SK-N-SH (cell line): ENCODE measurements around the gene CDH9. TPM values are rescaled to one million over a fixed set of nuclear protein-coding genes. Genes with fewer than 3 reads are reported as not detected.

Experiments used
- CTCF ChIA-PET: fragments of 300-600, 350-600 bp; formaldehyde crosslinking; extraction: SDS; loops from one replicate; lab custom pipeline; 2021; lab: Yijun Ruan, JAX
- POLR2A ChIA-PET: fragments of 350-600 bp; sonication (Branson Sonifier 250); formaldehyde crosslinking; extraction: SDS; loops from one replicate; lab custom pipeline; 2020; ENCODE audit warnings: antibody characterized with exemption, inconsistent platforms; lab: Yijun Ruan, JAX
- DNase-seq: peaks from one replicate; pipeline ENCODE4 v3.0.0; 2012
- H2AFZ ChIP-seq: fragments of 200-600 bp; sonication (generic); 2 replicates; pipeline ENCODE4 v1.8.1; 2016; ENCODE audit warnings: antibody characterized with exemption, mild to moderate bottlenecking, low read depth
- H3F3A ChIP-seq: fragments of 200-600 bp; sonication (generic); replicated peaks from 2 replicates; pipeline ENCODE3; 2016; ENCODE audit warnings: antibody characterized with exemption, mild to moderate bottlenecking; ENCODE audit not compliant: insufficient read depth
- H3K27ac ChIP-seq, 2 experiments: fragments of 200-500 bp in 1 of 2; fragments of 200-600 bp in 1 of 2; sonication (Bioruptor generic) in 1 of 2; sonication (generic), shearing (Covaris generic) in 1 of 2; 2 replicates each; pipeline versions ENCODE4 v1.5.1 to v1.6.1; 2014 to 2016; ENCODE audit warnings: low read depth in 2 of 2, inconsistent platforms in 1 of 2, low read length in 1 of 2, mild to moderate bottlenecking in 1 of 2, mixed read lengths in 1 of 2
- H3K27me3 ChIP-seq: fragments of 200-600 bp; sonication (generic), shearing (Covaris generic); 2 replicates; pipeline ENCODE4 v1.6.1; 2016; ENCODE audit warnings: mixed run types; ENCODE audit not compliant: insufficient read depth
- H3K36me3 ChIP-seq, 2 experiments: fragments of 200-500 bp in 1 of 2; fragments of 200-600 bp in 1 of 2; sonication (Bioruptor generic) in 1 of 2; sonication (generic) in 1 of 2; replicated peaks in 1 of 2; 2 replicates each; pipeline versions ENCODE3 to v1.5.1; 2014 to 2016; ENCODE audit warnings: low read length in 1 of 2, mild to moderate bottlenecking in 1 of 2; ENCODE audit not compliant: insufficient read depth in 2 of 2, control insufficient read depth in 1 of 2
- H3K4me1 ChIP-seq, 2 experiments: fragments of 200-500 bp in 1 of 2; fragments of 200-600 bp in 1 of 2; sonication (Bioruptor generic) in 1 of 2; sonication (generic), shearing (Covaris generic) in 1 of 2; 2 replicates each; pipeline versions ENCODE4 v1.5.1 to v1.6.1; 2014 to 2016; ENCODE audit warnings: low read depth in 1 of 2, low read length in 1 of 2, mixed run types in 1 of 2; ENCODE audit not compliant: insufficient read depth in 2 of 2, control insufficient read depth in 1 of 2
- H3K4me2 ChIP-seq: fragments of 200-600 bp; sonication (generic), shearing (Covaris generic); 2 replicates; pipeline ENCODE4 v1.6.1; 2017; ENCODE audit warnings: mixed run types
- H3K4me3 ChIP-seq, 2 experiments: fragments of 200-500 bp in 1 of 2; fragments of 200-600 bp in 1 of 2; sonication (Bioruptor generic) in 1 of 2; sonication (generic), shearing (Covaris generic) in 1 of 2; 2 replicates each; pipeline versions ENCODE4 v1.5.1 to v1.8.1; 2014 to 2016; ENCODE audit warnings: low read depth in 2 of 2, inconsistent platforms in 1 of 2, low read length in 1 of 2, mild to moderate bottlenecking in 1 of 2, mixed read lengths in 1 of 2, moderate library complexity in 1 of 2
- H3K79me2 ChIP-seq: fragments of 200-600 bp; sonication (generic); 2 replicates; pipeline ENCODE4 v1.8.1; 2017; ENCODE audit warnings: mild to moderate bottlenecking; ENCODE audit not compliant: insufficient read depth
- H3K9ac ChIP-seq: fragments of 200-600 bp; sonication (generic); 2 replicates; pipeline ENCODE4 v1.6.1; 2017; ENCODE audit warnings: mixed run types
- H3K9me2 ChIP-seq: fragments of 200-600 bp; sonication (generic); 2 replicates; pipeline ENCODE4 v1.6.1; 2017; ENCODE audit warnings: mixed run types
- H3K9me3 ChIP-seq: fragments of 200-600 bp; sonication (generic); 2 replicates; pipeline ENCODE4 v1.6.1; 2017; ENCODE audit warnings: mixed run types, mild to moderate bottlenecking, moderate library complexity
- H4K20me1 ChIP-seq: fragments of 200-600 bp; sonication (generic); 2 replicates; pipeline ENCODE4 v1.6.1; 2017; ENCODE audit warnings: mild to moderate bottlenecking, mixed run types; ENCODE audit not compliant: insufficient read depth
- CTCF ChIP-seq: fragments of 200-600 bp; sonication (generic); IDR thresholded peaks from 2 replicates; pipeline ENCODE4 v1.6.1; 2017; ENCODE audit warnings: antibody characterized with exemption, mild to moderate bottlenecking, moderate library complexity
- ELF1 ChIP-seq: IDR thresholded peaks from 2 replicates; pipeline ENCODE4 v1.4.0; 2012
- EP300 ChIP-seq, 2 experiments: IDR thresholded peaks; 2 replicates each; pipeline versions ENCODE4 v1.4.0 to v1.6.1; 2012; ENCODE audit warnings: borderline replicate concordance in 1 of 2, low read depth in 1 of 2, low read length in 1 of 2
- FOXM1 ChIP-seq: IDR thresholded peaks from 2 replicates; pipeline ENCODE4 v1.4.0; 2012; ENCODE audit warnings: low read depth, mild to moderate bottlenecking
- GATA2 ChIP-seq: sonication (generic); formaldehyde crosslinking; IDR thresholded peaks from 2 replicates; pipeline ENCODE4 v1.5.0; 2020; ENCODE audit warnings: mild to moderate bottlenecking, missing genetic modification reagents
- JUND ChIP-seq: IDR thresholded peaks from 2 replicates; pipeline ENCODE4 v1.4.0; 2012
- MXI1 ChIP-seq: IDR thresholded peaks from 2 replicates; pipeline ENCODE4 v1.6.1; 2012; ENCODE audit warnings: mild to moderate bottlenecking, low read depth, low read length, improper control_type of control experiment
- NRF1 ChIP-seq: IDR thresholded peaks from 2 replicates; pipeline ENCODE4 v1.6.1; 2012; ENCODE audit warnings: low read depth, mild to moderate bottlenecking, low read length
- PBX3 ChIP-seq: IDR thresholded peaks from 2 replicates; pipeline ENCODE4; 2012
- RAD21 ChIP-seq: IDR thresholded peaks from 2 replicates; pipeline ENCODE4 v1.6.1; 2012; ENCODE audit warnings: mild to moderate bottlenecking, low read length
- RFX5 ChIP-seq: IDR thresholded peaks from 2 replicates; pipeline ENCODE4 v1.6.1; 2012; ENCODE audit warnings: mild to moderate bottlenecking, improper control_type of control experiment, low read length
- RXRA ChIP-seq: IDR thresholded peaks from 2 replicates; pipeline ENCODE4 v1.4.0; 2012; ENCODE audit warnings: low read depth, mild to moderate bottlenecking, borderline replicate concordance
- SIN3A ChIP-seq: IDR thresholded peaks from 2 replicates; pipeline ENCODE4 v1.6.1; 2012; ENCODE audit warnings: low read depth, mild to moderate bottlenecking, low read length, moderate library complexity, borderline replicate concordance
- SMC3 ChIP-seq: IDR thresholded peaks from 2 replicates; pipeline ENCODE4 v1.6.1; 2012; ENCODE audit warnings: low read depth, low read length, improper control_type of control experiment
- TAF1 ChIP-seq: IDR thresholded peaks from 2 replicates; pipeline ENCODE4 v1.6.1; 2012; ENCODE audit warnings: low read depth, mild to moderate bottlenecking, low read length, moderate library complexity, borderline replicate concordance
- TCF12 ChIP-seq: IDR thresholded peaks from 2 replicates; pipeline ENCODE4 v1.4.0; 2012
- TEAD4 ChIP-seq: IDR thresholded peaks from 2 replicates; pipeline ENCODE4 v1.4.0; 2012; ENCODE audit warnings: mild to moderate bottlenecking, borderline replicate concordance; ENCODE audit not compliant: insufficient read depth
- USF1 ChIP-seq: IDR thresholded peaks from 2 replicates; pipeline ENCODE4 v1.4.0; 2012; ENCODE audit warnings: low read depth, borderline replicate concordance
- YY1 ChIP-seq: IDR thresholded peaks from 2 replicates; pipeline ENCODE4 v1.4.0; 2012; ENCODE audit warnings: low read depth, mild to moderate bottlenecking
- ZBTB33 ChIP-seq: IDR thresholded peaks from 2 replicates; pipeline ENCODE4 v1.4.0; 2012; ENCODE audit warnings: low read depth, borderline replicate concordance
- WGBS: methylation state at CpG from one replicate; pipeline ENCODE4 v1.1.6; 2017; ENCODE audit warnings: low lambda C conversion rate; 5-methylcytosine and 5-hydroxymethylcytosine counted together
- polyA plus RNA-seq, 3 experiments: library from polyadenylated mRNA; depleted of rRNA; stranded (reverse); fragments of >200 nt; gene quantifications; 2 replicates each; pipeline ENCODE4 v1.2.3, GENCODE V29; 2012

The CDH9 gene
- polyA plus RNA-seq, 1 of the 3 experiments (the other 2 are of a cell fraction), result not detected

- TF ChIP-seq SMC3 (0 out of 2 replicates have a peak, but pooled peaks have one; percentile 18), MXI1 (no peak), PBX3 (no peak), JUND (no peak), EP300 (IDR thresholded peaks at IDR 0.05; ENCODE audit: borderline replicate concordance in 1 of 2, low read depth in 1 of 2, low read length in 1 of 2) (no peak), RFX5 (no peak), RXRA (no peak), ZBTB33 (no peak), CTCF (peak; percentile 64), RAD21 (peak; percentile 61), YY1 (no peak), TEAD4 (no peak), USF1 (no peak)
- TF ChIP-seq, all 33 proteins: peak for 3
These were observed 17.4 kb downstream of the CDH9 start for GRCh38 chr5:27020973-27021372.

GRCh38 chr5:27015758-27016157 lies 22.6 kb downstream of the CDH9 start:
- Histone ChIP-seq H4K20me1 (no peaks in the 10 kb centered on the region), H3K9me3 (no peaks in the 10 kb centered on the region; the same call in 1 of the 2 replicates), H3K27me3 (no peaks in the 10 kb centered on the region), H3K79me2 (no peaks in the 10 kb centered on the region), H3K9ac (no peak overlapping the region), H3K27ac (no peak overlapping the region), H3F3A (no peaks in the 10 kb centered on the region), H3K9me2 (no peaks in the 10 kb centered on the region), H3K4me1 (no peaks in the 10 kb centered on the region), H3K4me3 (no peak overlapping the region), H3K4me2 (no peak overlapping the region), H3K36me3 (no peaks in the 10 kb centered on the region), H2AFZ (no peak overlapping the region)
- ChIA-PET POLR2A (no interaction called here), CTCF (no interaction called here)
- no peak for DNase-seq
- TF ChIP-seq NRF1 (no peak), FOXM1 (no peak), ELF1 (no peak), TCF12 (no peak), SIN3A (no peak), TAF1 (no peak), GATA2 (CRISPR knock-in tag) (no peak), PBX3 (no peak), MXI1 (no peak), TEAD4 (no peak)

More at GRCh38 chr5:27020973-27021372, 17.4 kb downstream of the CDH9 start:
- DNase-seq, result no peak
- Histone ChIP-seq H3K79me2 (no peaks in the 10 kb centered on the region), H3K36me3 (no peaks in the 10 kb centered on the region), H3K9me2 (no peaks in the 10 kb centered on the region), H3K4me1 (no peaks in the 10 kb centered on the region), H3K27me3 (no peaks in the 10 kb centered on the region), H3K4me3 (no peak overlapping the region), H3K4me2 (no peak overlapping the region), H3F3A (no peaks in the 10 kb centered on the region), H3K9ac (no peak overlapping the region), H2AFZ (no peak overlapping the region), H4K20me1 (no peaks in the 10 kb centered on the region), H3K9me3 (no peaks in the 10 kb centered on the region; the same call in 1 of the 2 replicates), H3K27ac (no peak overlapping the region)
- POLR2A ChIA-PET, result no interaction called here
- CTCF ChIA-PET, result no interaction called here
- WGBS, result 11% methylated on average over 1 of the region's 1 CpG
